ENCODE results near the gene ELOVL5. TPM values are rescaled to one million over a fixed set of nuclear protein-coding genes. Genes with fewer than 3 reads are reported as not detected.

ELOVL5 gene
- total RNA-seq, 1 experiment from 2014 or later, result 121 TPM

- no peak overlapping the region for H3K27ac Mint-ChIP-seq
- Histone ChIP-seq H3K56ac (ENCODE audit: insufficient read length, low read depth, low read length) (no peak overlapping the region), H4K5ac (ENCODE audit: insufficient read length, low read depth, low read length) (no peak overlapping the region), H2AK5ac (ENCODE audit: insufficient read length, low read length) (no peak overlapping the region), H3K23ac (ENCODE audit: insufficient read length, low read depth, low read length) (no peak overlapping the region), H4K91ac (ENCODE audit: insufficient read length, low read depth, low read length) (no peak overlapping the region), H3K4me2 (ENCODE audit: insufficient read depth, insufficient read length, low read length) (no peak overlapping the region), H3K14ac (ENCODE audit: insufficient read depth, low read length) (no peak overlapping the region), H3K27me3 (ENCODE audit: insufficient read depth, low read length) (no peaks in the 10 kb centered on the region), H3K4ac (ENCODE audit: low read depth, low read length) (no peak overlapping the region), H2BK15ac (ENCODE audit: low read depth, low read length) (no peak overlapping the region), H2BK120ac (ENCODE audit: low read depth, low read length, poor library complexity, severe bottlenecking) (no peak overlapping the region), H3K23me2 (ENCODE audit: insufficient read length, low read depth, low read length, poor library complexity, severe bottlenecking) (peaks cover 3% of the 10 kb centered on the region), H3K18ac (ENCODE audit: insufficient read length, low read depth, low read length) (no peak overlapping the region), H3K4me1 (ENCODE audit: insufficient read depth, low read length) (0 out of 2 replicates have a peak, but pooled peaks cover 2% of the 10 kb centered on the region), H3K9ac (ENCODE audit: extremely low read depth, insufficient read length, low read length) (no peak overlapping the region), H4K20me1 (ENCODE audit: control insufficient read depth, insufficient read depth, insufficient read length) (no peaks in the 10 kb centered on the region), H3K79me1 (ENCODE audit: insufficient read depth, low read depth, low read length, poor library complexity, severe bottlenecking) (no peaks in the 10 kb centered on the region), H4K8ac (replicated peaks; ENCODE audit: insufficient read length, low read depth, low read length) (no peak overlapping the region), H3T11ph (ENCODE audit: low read length) (no peak overlapping the region), H3K79me2 (ENCODE audit: insufficient read depth, low read length) (peaks cover 4% of the 10 kb centered on the region; the same call in 1 of the 2 replicates), H2BK20ac (ENCODE audit: low read depth, low read length, poor library complexity, severe bottlenecking) (no peak overlapping the region), H2BK12ac (ENCODE audit: insufficient read length, low read depth, low read length) (no peak overlapping the region), H2BK5ac (ENCODE audit: insufficient read length, low read length) (no peak overlapping the region), H2AFZ (ENCODE audit: low read length) (no peak overlapping the region), H3K27ac (ENCODE audit: insufficient read length, low read depth, low read length) (no peak overlapping the region), H3K9me3 (ENCODE audit: control insufficient read depth, low read depth, low read length) (no peaks in the 10 kb centered on the region)
- no peak for TF ChIP-seq CTCF (conservative IDR thresholded peaks at IDR 0.05)
- H3K4me3 Mint-ChIP-seq, result no peak overlapping the region
- 0 out of 7 replicates have a peak, but pooled peaks cover 0 to 3% (median 0%) of the 10 kb centered on the region in 3 experiments for H3K36me3 Mint-ChIP-seq (ENCODE audit: insufficient read depth in 1 of 3, low read depth in 3 of 3)
- WGBS (ENCODE audit: extremely low coverage, insufficient read length, low lambda C conversion rate), result no CpG with 5 or more reads among the region's 3 CpGs
- peaks cover 29% of the 10 kb centered on the region for H3K27me3 Mint-ChIP-seq (ENCODE audit: low read depth)
- peaks cover under 1 to 7% of the 10 kb centered on the region in 2 experiments for H3K4me1 Mint-ChIP-seq
- no peaks in the 10 kb centered on the region for H3K9me3 Mint-ChIP-seq
- no peak for DNase-seq
Observed at GRCh38 chr6:53352360-53352759, 3.6 kb upstream of the ELOVL5 start.

All from H9 (cell line).